Gastrocnemius medialis (tissue), 4 donors: ENCODE data around the gene COL20A1.

ENCODE experiments used
- CTCF ChIP-seq, 5 experiments: fragments of 450-650 bp in 3 of 5; fragments of 200-600 bp in 2 of 5; sonication (generic) in 2 of 5; IDR thresholded peaks in 4 of 5; conservative IDR thresholded peaks in 1 of 5; 1 replicate in 4 of 5; 2 replicates in 1 of 5; pipeline ENCODE4 v1.5.1; 2016 to 2019; ENCODE audit warnings: antibody characterized with exemption in 5 of 5, mild to moderate bottlenecking in 3 of 5, moderate library complexity in 3 of 5
- POLR2A ChIP-seq, 2 donors: fragments of 450-650 bp; IDR thresholded peaks; one replicate each; pipeline ENCODE4 v1.6.1; 2017; ENCODE audit warnings: antibody characterized with exemption in 2 of 2, mild to moderate bottlenecking in 2 of 2, moderate library complexity in 2 of 2

GRCh38 chr20:63318391-63319163 lies 25.6 kb downstream of the COL20A1 start:
- no peak for TF ChIP-seq CTCF (IDR thresholded peaks at IDR 0.05 in 4 of 5, conservative IDR thresholded peaks at IDR 0.05 in 1 of 5)
- TF ChIP-seq POLR2A (IDR thresholded peaks at IDR 0.05), result no peak
